ENCODE results near the gene GNAS-AS1.
A peak's percentile ranks its signal among the peaks of the same experiment; 100 is the strongest.

The GNAS-AS1 gene

DNA sequence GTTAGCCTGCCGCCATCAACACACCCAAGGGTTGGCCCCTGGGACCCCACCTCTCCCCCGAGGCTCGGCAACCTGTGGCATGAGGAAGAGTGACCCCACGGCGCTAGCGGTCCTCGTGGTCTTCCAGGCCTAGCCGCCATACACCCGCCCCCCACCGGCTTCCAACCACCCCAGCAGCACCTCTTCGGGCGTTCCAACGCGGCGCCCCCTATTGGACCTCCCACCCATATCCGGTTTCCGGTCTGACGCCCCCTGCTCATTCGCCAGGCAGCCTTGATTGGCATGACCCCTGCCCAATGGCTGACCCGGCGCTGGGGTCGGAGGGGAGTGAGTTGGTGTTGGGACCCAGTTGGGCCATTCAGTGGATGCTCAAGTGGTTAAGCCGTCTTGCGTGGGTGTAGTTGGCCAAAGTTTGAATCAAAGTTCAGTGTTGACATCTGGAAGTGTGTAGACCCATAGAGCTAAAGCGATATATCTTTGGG lies at the start of gene GNAS-AS1:
Gene GNAS-AS1, minus strand, starts transcription at position 210 of the 482 bp plus-strand sequence.
- DNase-seq (ENCODE audit: low read depth in 2 of 2) = peak; percentile 54 to 68

DNA sequence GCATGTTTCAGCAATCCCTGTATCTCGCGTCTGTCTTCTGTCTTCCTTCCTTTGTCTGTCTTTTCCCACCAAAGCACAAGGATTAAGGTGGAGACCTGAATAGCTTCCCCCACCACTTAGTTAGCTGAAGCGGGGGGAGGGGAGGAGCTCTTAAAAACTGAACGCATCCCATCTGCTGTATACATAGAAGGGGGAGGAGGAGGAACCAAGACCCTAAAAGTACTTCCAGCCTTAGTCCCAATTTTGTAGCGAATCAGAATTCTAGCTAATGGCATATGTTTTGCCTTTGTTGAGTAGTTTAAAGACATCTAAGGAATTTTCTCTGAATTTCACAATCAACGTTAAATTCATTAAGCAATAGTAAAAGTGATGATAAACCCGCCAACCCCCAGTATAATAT lies 49.7 kb upstream of the GNAS-AS1 start:
- no peak for DNase-seq (ENCODE audit: low read depth in 2 of 2)

DNA sequence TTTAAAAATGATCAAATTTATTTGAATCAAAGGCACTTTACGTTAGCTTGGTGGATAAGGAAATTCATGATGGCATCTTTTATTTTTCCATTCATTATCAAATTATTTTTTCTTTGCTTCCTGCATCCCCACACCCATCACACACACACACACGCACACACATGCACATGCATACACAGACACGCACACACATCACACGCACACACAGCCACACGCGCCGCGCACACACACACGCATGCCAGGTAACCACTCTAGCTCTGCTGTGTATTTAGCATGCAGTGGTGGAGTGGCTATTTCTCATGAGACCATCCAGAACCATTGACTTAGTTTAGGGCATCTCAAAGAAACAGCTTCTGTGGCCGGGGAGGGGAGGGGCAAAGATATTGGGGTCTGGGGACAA lies 48.8 kb upstream of the GNAS-AS1 start:
- no peak for DNase-seq (ENCODE audit: low read depth in 2 of 2)

DNA sequence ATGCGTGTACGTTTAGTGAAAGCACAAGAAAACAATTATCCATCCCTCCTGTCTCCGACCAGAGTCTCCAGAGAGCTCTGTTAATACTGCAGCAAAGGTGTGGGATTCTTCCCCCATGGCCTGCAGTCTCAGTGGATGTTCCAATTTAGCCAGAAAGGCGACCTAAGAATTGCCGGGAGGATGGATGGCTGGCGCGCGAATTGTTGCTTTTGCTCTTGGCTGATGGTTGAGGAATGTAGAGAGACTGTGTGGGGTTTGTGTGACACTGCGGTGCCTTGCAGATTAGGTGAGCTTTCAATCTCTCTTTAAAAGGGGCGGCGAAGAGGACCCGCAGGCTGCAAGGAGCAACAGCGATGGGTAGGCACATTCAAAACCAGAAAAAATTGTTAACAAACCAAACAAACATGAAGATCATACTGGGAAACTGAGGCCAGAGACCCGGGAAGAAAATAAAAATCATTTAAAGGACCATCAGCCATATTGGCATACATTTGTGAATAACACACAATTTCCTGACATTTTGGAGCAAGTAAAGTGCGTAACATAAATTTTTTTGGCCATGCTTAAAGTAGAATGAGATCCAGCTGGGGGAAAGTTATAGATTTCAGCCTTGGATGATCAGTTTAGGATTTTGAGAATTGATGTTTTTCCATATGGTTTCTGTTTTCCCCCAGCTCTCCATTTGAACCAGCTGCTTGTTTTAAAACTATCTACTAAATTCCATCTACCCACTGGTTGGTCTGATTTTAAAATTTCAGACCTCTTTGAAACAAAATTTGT lies 48.1 kb upstream of the GNAS-AS1 start:
- DNase-seq (ENCODE audit: low read depth in 2 of 2) = no peak

DNA sequence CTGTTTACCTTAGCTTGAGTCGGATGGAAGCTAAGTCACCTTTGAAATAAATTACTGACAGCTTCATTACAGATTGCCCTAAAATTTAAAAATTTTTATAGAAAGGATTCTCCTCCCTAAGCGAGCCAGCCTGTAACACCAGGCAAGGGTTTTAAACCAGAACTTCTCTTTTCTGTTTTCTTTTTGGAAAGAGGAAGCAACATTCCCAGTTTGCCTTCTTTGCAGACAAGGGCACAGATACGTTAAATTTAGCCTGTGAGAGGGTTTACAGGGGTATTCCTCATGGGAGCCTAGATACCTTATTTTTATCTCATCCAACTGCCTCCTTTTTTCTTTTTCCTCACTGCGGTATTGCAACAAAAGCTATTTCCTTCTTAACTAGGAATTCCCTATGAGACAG lies 46.8 kb upstream of the GNAS-AS1 start:
- no peak for DNase-seq (ENCODE audit: low read depth in 2 of 2)

DNA sequence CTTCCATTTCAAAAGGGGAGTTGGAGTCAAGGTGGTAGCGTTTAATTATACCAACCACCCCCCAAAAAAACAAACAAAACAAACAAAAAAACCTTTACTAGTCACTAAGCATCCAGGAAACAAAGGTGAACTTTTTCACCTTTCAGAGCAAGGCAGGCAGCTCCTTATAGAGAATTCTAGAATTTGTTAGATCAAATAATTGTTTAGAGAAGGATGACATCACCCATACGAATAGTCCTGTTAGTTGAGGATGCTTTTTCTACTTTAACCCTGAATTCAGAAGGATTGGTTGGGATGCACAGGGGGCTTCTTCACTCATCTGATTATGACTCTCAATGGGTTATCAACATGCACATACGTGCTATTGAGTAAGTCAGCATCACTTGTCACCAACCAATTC lies 46.1 kb upstream of the GNAS-AS1 start:
- no peak for DNase-seq (ENCODE audit: low read depth in 2 of 2)

DNA sequence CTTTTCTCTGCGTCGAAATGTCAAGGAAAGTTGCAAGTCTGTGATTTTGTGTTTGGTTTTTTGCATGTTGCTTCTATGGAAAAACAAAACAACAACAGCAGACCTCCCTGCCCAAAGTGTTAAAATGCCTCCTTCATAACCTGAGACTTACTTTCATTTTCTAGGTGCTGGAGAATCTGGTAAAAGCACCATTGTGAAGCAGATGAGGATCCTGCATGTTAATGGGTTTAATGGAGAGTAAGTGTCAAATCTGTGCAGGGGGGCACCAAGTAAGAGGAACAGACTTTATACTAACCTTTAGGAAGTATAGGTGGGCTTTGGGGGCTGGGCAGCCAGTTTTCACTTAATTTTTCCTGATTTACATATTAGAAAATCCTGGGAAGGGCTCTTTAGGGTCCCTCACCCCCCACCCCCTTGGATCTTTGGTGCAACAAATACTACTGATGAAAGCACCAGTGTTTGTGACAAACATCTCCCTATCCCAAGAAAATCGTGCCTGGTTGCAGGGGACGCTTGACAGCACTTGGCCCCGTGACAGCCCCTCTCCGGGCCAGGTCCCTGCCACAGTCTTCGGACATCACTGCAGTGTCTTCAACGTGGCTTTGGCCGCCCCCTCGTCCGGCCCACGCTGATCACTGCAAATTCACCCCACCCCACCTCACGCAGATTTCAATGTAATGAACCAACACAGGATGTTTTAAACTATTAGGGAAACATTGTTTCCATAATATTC lies 44.9 kb upstream of the GNAS-AS1 start:
- DNase-seq (ENCODE audit: low read depth in 2 of 2) = no peak

DNA sequence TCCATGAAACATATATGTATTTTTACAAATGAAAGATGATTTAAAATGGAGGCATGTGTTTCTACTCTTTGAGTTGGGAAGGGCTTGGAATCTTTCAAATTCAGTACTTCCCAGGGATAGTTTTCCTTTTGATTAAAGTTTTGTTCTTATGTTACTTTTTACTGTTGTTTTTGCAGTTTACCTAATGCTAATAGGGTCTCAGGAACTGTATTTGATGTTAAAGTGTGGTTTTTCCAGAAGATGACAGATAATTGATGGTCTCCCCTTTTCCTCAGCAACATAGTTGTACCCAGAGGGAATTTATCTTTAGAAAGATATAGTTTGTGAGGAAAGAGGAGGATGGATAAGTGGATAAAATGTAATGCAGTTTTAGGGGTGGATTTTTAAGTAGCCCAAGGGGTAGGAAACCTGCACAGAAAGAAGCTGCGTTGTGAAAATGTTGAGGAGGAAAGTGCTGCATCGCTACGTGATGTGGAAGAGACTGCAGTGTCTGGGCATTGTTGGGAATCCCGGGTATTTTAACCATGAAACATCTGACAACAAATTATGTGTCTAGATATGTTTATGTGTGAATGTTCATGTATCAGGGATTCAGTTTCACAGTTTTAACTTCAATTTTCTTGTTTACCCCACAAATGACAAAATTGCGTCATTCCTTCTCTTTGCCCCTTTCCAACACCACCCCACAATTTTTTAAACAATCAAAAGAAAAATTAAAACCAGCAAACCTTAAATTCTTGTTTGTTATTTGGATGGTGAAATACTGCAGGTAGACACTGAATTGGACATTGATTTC lies 44.1 kb upstream of the GNAS-AS1 start:
- no peak for DNase-seq (ENCODE audit: low read depth in 2 of 2)

DNA sequence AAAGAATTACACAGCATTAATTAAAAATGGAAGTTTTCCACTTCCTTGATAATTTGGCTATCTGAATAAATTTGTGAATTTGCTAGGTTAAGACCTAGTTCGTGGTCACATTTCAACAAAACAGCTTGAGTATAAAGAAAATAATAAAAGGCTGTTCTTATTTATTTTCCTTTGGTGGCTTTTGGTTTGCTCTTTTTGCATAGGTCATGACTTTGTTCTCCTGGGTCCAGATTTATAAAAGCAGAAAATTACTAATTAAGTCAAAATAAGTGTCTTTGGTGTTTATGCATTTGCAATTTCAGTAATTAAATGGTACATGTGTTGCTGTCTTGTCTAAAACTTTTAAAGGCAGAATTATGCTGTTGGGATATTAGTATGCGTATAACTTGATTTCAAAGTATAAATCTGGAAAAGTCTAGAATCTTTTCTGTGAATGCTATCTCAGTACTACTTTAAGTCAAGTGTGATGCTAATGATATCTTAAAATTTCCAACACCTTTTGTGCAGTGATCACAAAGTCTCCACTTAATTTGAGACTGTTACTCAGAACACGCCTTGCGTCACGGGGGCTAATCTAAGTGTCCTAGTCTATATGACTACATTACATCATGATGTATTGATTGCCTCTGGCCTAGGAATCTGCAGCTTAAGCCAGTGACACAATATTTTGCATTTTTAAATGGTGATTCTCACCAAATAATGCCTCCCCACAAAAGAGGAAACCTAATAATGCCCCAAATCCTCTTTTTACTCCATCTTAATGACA lies 42.8 kb upstream of the GNAS-AS1 start:
- DNase-seq (ENCODE audit: low read depth in 2 of 2) = no peak

DNA sequence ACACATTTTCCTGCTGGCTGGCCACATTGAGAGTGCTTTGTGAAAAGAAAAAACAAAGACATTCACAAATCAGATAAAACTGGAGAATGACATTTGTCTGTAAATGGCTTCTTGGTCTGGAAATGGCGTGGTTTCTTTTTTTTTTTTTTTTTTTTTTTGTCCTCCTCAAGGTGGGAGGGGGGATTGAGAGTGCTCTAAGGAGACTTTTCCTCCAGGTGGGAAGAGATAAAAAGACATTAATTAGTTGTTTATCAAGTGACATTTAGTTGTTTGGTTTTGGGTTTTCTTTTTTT lies 42.2 kb upstream of the GNAS-AS1 start:
- DNase-seq (ENCODE audit: low read depth in 2 of 2) = no peak

DNA sequence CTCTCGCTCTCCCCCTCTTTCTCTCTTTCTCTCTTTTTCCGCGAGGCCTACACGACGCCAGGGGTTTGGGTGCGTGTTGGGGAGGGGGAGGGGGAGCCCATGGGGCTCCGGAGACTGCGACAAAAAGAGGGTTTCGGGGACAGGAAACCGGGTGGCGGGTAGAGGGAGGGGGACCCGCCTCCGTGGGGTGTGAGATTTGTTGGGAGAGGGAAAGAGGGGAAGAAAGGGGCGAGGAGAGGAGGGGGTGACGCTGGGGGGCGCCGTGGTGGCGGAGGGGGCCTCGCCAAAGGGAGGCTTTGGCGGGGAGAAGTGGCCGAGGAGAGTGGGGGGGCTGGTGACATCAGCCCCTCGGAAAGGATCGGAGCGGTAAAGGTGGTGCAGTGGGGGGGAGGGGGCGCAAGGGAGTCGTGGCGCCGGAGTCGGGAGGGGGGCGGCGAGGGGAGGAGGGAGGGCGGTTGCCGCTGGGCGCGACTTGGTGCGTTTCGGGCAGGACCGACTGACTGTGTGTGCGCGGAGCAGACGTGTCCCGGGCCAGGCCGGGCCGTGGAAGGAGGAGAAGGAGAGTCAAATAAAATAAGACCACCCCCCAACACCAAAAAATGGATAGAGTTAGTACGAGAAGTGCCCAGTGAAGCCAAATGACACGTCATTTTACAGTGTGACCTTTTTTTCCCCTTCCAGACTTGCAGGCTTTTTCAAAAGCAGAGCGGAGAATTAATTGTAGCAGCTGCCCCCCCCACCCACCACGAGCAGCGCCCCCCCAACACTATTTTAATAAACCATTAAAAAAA lies 41.6 kb upstream of the GNAS-AS1 start:
- peak; percentile 36 to 61 for DNase-seq (ENCODE audit: low read depth in 2 of 2)

DNA sequence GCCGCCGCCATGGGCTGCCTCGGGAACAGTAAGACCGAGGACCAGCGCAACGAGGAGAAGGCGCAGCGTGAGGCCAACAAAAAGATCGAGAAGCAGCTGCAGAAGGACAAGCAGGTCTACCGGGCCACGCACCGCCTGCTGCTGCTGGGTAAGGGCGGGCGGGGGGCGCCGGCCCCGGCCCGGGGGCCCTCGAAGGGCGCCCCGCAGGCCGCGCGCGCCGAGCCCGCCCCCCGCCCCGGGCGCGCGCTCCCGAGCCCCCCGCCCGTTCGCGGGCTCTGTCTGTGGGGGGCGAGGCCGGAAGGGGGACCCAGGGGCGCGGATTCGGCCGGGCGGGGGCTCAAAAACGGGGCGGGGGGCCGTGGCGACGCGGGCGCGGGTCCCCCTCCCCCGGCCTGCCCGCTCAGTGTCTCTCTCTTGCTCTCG lies 41.0 kb upstream of the GNAS-AS1 start:
- DNase-seq (ENCODE audit: low read depth in 2 of 2) = no peak

DNA sequence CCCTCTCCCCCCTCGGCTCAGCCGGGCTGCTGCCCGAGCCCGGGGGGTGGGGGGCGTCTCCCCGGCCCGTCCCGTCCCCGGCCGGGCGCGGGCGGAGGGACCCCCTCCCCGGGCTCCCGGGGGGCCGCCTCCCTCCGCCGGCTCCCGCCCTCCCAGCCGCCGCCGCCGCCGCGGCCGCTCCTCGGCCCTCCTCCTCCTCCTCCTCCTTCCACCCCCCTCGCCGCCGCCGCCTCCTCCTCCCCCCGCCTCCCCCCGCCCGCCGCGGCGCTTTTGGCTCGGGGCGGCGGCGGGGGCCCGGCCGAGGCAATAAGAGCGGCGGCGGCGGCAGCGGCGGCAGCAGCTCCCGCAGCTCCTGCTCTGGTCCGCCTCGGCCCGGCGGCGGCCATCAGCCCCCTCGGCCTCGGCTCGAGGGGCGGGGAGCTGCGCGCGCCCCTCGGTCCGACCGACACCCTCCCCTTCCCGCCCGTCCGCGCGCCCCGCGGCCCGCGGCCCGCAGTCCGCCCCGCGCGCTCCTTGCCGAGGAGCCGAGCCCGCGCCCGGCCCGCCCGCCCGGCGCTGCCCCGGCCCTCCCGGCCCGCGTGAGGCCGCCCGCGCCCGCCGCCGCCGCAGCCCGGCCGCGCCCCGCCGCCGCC lies 40.5 kb upstream of the GNAS-AS1 start:
- peak; percentile 50 to 55 for DNase-seq (ENCODE audit: low read depth in 2 of 2)

DNA sequence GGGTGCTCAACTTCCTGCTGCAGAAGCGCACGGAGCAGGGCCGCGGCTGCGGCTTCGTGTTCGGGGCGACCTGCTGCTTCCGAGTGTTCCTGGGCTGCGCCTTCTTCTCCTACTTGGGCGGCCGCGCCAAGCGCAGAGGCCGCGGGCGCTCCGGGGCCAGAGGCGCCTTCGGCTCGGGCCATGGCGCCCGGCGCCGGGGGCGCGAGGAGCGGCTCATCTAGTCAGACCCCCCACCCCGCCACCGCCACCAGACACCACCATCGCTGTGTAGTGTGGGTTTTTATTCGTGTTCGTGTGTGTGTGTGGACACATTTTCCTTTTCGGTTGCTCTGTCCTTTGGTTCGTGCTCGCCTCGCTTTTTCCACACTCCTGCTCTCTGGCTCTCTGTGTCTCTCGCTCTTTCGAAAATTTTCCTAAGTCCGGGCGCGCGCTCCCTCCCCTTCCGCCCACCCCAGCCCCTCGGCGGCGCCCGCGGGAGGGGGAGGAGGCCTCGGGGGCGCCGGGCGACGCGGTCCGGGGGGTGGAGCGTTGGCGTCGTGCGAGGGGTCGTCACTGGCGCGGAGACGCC lies 39.9 kb upstream of the GNAS-AS1 start:
- peak in 1 of 2 donors; percentile 32 for DNase-seq (ENCODE audit: low read depth in 2 of 2)

DNA sequence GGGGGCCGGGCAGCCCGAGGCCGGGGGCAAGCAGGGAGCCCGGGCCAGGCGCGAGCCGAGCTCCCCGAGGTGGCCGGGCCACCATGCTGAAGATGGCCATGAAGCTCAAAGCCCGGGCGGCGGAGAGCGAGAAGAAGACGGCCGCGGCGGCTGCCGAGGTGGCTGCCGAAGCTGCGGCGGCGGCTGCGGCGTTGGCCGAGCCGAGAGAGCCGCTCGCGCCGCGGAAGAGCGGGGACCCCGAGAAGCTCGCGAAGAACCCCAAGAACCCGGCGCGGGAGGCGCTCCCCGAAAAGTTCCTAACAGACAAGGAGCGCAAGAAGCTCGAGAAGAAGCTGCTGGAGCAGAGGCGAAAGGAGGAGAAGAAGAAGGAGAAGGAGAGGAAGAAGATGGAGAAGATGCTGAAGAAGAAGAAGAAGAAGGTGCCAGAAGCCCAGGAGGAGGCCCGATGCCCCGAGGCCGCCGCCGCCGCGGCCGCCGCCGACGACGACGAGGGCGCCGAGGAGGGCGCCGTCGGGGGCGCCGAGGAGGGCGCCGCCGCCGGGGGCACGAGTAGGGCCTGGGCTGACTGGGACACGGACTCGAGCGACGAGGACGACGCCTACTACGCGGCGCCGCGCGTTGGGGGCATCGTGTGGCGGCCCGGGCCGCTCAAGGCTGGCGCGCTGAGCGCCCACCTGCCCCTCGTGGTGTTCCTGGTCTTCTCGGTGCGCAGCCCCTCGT lies 39.3 kb upstream of the GNAS-AS1 start:
- no peak for DNase-seq (ENCODE audit: low read depth in 2 of 2)

DNA sequence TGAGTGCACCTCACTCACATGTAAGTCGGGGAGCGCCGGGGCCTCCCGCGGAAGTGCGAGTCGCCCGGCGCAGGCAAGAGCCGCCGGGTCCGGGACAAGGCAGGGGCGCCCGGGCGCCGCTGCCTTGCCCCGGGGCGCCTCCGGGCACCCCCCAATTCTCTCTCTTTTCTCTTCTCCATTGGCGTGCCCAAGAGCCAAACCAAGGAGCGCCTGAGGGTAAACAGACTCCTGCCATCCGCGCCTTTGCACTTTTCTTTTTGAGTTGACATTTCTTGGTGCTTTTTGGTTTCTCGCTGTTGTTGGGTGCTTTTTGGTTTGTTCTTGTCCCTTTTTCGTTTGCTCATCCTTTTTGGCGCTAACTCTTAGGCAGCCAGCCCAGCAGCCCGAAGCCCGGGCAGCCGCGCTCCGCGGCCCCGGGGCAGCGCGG lies 38.6 kb upstream of the GNAS-AS1 start:
- no peak for DNase-seq (ENCODE audit: low read depth in 2 of 2)

DNA sequence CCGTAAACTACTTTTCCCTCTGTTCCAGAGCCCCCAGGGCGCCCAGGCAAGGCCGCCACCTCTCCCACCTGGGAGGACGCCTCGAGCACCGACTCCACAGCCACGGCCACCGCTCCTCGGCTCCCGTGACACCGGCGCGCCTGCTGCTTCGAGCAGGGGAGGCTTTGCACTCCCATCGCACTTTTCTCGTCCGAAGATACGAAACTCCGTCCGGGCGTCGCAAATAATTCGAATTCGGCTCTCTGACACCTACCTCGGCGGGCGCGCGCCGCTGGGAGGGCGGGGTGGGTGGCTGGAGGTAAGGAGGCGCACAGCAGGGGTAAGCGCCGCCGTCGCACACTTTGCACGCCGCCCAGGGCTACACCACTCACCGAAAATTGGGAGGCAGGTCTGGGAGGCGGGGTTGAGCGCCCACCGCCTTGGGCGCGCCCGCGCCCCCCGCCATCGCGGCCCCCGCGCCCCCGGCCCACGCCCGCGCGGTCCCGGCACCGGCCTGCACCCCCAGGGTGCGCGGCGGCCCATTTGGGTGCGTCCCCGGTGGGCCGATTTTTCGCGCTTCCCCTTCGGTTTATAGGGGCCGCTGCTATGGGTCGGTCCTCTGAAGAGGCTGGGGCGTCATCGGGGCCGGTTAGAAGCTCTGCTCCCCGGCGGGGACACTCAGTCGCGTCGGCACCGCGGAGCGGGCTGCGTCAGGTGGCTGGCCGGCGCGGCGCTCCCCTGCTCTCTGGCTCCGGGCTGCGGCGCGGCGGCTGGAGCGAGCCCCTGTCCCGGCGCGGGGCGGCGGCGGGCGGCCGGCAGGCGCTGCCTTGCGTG lies 38.0 kb upstream of the GNAS-AS1 start:
- DNase-seq (ENCODE audit: low read depth in 2 of 2) = peak; percentile 60 to 61

DNA sequence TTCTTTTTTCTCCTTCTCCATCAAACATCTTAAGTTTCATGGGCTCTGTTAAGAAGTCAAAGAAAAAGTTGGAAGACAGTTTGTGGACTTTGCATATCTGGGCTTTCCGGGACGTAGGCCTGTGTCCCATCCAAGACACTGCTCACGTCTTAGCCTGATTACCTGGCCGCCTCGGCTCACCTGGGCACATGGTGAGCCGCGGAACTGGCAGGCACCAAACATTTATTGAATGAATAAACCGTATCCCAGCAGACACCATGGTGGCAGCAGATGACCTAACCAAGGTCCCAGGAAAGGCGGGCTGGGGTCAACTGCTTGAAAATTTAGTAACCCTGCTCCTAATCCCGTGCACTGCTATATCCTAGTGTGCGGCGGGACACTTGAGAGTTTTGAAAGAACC lies 37.4 kb upstream of the GNAS-AS1 start:
- no peak for DNase-seq (ENCODE audit: low read depth in 2 of 2)

DNA sequence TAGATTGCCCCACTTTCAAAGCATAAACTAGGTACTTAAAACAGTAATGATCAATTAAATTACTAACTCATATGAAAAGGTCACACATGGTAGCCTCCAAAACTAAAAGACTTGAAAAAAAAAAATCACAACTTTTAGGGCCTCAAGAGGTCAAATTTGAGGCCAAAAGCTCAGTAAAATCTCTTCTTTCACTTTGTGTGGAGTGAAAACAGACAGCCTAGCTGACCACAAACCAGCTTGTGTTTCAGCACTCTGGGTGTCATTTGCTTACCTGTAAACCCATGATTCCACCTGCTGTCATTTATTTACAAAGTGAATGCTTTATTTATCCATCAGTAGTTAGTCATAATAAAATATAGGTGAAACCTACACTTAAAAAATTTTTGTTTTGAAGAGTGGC lies 35.8 kb upstream of the GNAS-AS1 start:
- DNase-seq (ENCODE audit: low read depth in 2 of 2) = no peak

Data from stimulated activated CD4-positive, alpha-beta T cell treated with anti-CD3 and anti-CD28 coated beads, Interleukin-1b, Interleukin-23, amount 100 ng/mL, for 1 hour (primary cell).